Activated CD8-positive, alpha-beta T cell treated with anti-CD3 and anti-CD28 coated beads for 36 hours (primary cell): ENCODE results near the gene GPR35. TPM values are rescaled to one million over a fixed set of nuclear protein-coding genes. Genes with fewer than 3 reads are reported as not detected.
"Not testable (repeated sequence)": the region's sequence is repeated elsewhere in the genome, so short reads cannot be mapped to it uniquely, and the experiment has no call there.

Experiments
- ATAC-seq: fragments of 200-7000 bp; cut with Tn5 transposase; one replicate; pipeline ENCODE4 v1.10.0; 2021; ENCODE audit warnings: mild to moderate bottlenecking, moderate library complexity
- CTCF ChIA-PET: fragments of 350-600 bp; sonication (Branson Sonifier 250); formaldehyde crosslinking; loops from one replicate; lab custom pipeline; 2021; ENCODE audit warnings: antibody characterized with exemption; lab: Charles Lee
- POLR2A ChIA-PET: fragments of 350-600 bp; sonication (Branson Sonifier 250); formaldehyde crosslinking; loops from one replicate; lab custom pipeline; 2021; ENCODE audit warnings: antibody characterized with exemption; lab: Charles Lee
- DNase-seq: peaks from one replicate; pipeline ENCODE4 v3.0.0-alpha.2; 2020
- H3K27ac Mint-ChIP-seq: one replicate; pipeline ENCODE4 v1.8.0; 2021; ENCODE audit warnings: mild to moderate bottlenecking, mixed read lengths
- H3K27me3 Mint-ChIP-seq: one replicate; pipeline ENCODE4 v1.8.0; 2021; ENCODE audit warnings: mixed read lengths
- H3K36me3 Mint-ChIP-seq: one replicate; pipeline ENCODE4 v1.8.0; 2021; ENCODE audit warnings: low read depth, mixed read lengths
- H3K4me1 Mint-ChIP-seq: one replicate; pipeline ENCODE4 v1.8.0; 2021; ENCODE audit warnings: low read depth, mixed read lengths
- H3K4me3 Mint-ChIP-seq: one replicate; pipeline ENCODE4 v1.8.0; 2021; ENCODE audit warnings: mild to moderate bottlenecking, moderate library complexity, mixed read lengths
- H3K9me3 Mint-ChIP-seq: one replicate; pipeline ENCODE4 v1.8.0; 2021; ENCODE audit warnings: mixed read lengths
- intact Hi-C: fragments of 100-400 bp; cut with micrococcal nuclease; formaldehyde crosslinking; loops from one replicate; pipeline ENCODE4 v1.10.0; 2022
- total RNA-seq, 2 experiments: library from RNA; stranded (reverse); gene quantifications; one replicate each; pipeline ENCODE4 v1.2.3, GENCODE V29; 2021
- TF ChIP-seq, protein P1 (sequence below): fragments of 200-600 bp; IDR thresholded peaks from one replicate; pipeline ENCODE4 v1.8.0; 2022; ENCODE audit warnings: antibody characterized with exemption, mild to moderate bottlenecking

The GPR35 gene
- total RNA-seq, 2 experiments from 2014 or later, result 14.4 to 14.6 TPM

GRCh38 chr2:240670402-240670801 lies 45.1 kb downstream of the GPR35 start:
- CTCF ChIA-PET, result interaction anchor here (1.5 kb wide), 1 partner anchor 74 kb away, joined by 3 read pairs; no protein-coding TSS in a partner anchor
- Mint-ChIP-seq H3K27me3 (peaks cover 23% of the 10 kb centered on the region), H3K27ac (no peak overlapping the region)

GRCh38 chr2:240670950-240671349 lies 45.7 kb downstream of the GPR35 start:
- ChIA-PET POLR2A (no interaction called here), CTCF (interaction anchor here (1.5 kb wide), 1 partner anchor 75 kb away, joined by 3 read pairs; no protein-coding TSS in a partner anchor)
- DNase-seq (no peak), ATAC-seq (no peak)
- Mint-ChIP-seq H3K4me3 (no peak overlapping the region), H3K4me1 (no peaks in the 10 kb centered on the region), H3K9me3 (no peaks in the 10 kb centered on the region), H3K36me3 (no peaks in the 10 kb centered on the region), H3K27me3 (peaks cover 21% of the 10 kb centered on the region), H3K27ac (no peak overlapping the region)
- intact Hi-C loops, result no loop called here
- TF ChIP-seq, protein P1, sequence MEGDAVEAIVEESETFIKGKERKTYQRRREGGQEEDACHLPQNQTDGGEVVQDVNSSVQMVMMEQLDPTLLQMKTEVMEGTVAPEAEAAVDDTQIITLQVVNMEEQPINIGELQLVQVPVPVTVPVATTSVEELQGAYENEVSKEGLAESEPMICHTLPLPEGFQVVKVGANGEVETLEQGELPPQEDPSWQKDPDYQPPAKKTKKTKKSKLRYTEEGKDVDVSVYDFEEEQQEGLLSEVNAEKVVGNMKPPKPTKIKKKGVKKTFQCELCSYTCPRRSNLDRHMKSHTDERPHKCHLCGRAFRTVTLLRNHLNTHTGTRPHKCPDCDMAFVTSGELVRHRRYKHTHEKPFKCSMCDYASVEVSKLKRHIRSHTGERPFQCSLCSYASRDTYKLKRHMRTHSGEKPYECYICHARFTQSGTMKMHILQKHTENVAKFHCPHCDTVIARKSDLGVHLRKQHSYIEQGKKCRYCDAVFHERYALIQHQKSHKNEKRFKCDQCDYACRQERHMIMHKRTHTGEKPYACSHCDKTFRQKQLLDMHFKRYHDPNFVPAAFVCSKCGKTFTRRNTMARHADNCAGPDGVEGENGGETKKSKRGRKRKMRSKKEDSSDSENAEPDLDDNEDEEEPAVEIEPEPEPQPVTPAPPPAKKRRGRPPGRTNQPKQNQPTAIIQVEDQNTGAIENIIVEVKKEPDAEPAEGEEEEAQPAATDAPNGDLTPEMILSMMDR, result no peak

More at GRCh38 chr2:240670402-240670801, 45.1 kb downstream of the GPR35 start:
- Mint-ChIP-seq H3K4me1 (no peaks in the 10 kb centered on the region), H3K36me3 (no peaks in the 10 kb centered on the region), H3K9me3 (no peaks in the 10 kb centered on the region), H3K4me3 (no peak overlapping the region)
- ATAC-seq (no peak), DNase-seq (no peak)
- TF ChIP-seq, protein P1, result no peak
- POLR2A ChIA-PET, result no interaction called here
- intact Hi-C loops, result no loop called here

- peaks cover 17% of the 10 kb centered on the region for H3K27me3 Mint-ChIP-seq
- no peaks in the 10 kb centered on the region for H3K9me3 Mint-ChIP-seq
- ChIA-PET CTCF (no interaction called here), POLR2A (no interaction called here)
- no peak overlapping the region for H3K4me3 Mint-ChIP-seq
- ATAC-seq (no peak), DNase-seq (no peak)
- no peak overlapping the region for H3K27ac Mint-ChIP-seq
- no peaks in the 10 kb centered on the region for H3K36me3 Mint-ChIP-seq
- TF ChIP-seq, protein P1, result no peak
- no peaks in the 10 kb centered on the region for H3K4me1 Mint-ChIP-seq
- intact Hi-C loops, result no loop called here
Observed at GRCh38 chr2:240672076-240672700, 46.9 kb downstream of the GPR35 start.

- intact Hi-C loops, result no loop called here
- peaks cover 17% of the 10 kb centered on the region for H3K27me3 Mint-ChIP-seq
- no peaks in the 10 kb centered on the region for H3K36me3 Mint-ChIP-seq
- CTCF ChIA-PET, result no interaction called here
- DNase-seq, result no peak
- H3K4me1 Mint-ChIP-seq, result no peaks in the 10 kb centered on the region
- POLR2A ChIA-PET, result no interaction called here
- H3K4me3 Mint-ChIP-seq, result no peak overlapping the region
- no peak overlapping the region for H3K27ac Mint-ChIP-seq
- no peak for ATAC-seq
- H3K9me3 Mint-ChIP-seq, result no peaks in the 10 kb centered on the region
- TF ChIP-seq, protein P1, result no peak
Observed at GRCh38 chr2:240672701-240673190, 47.5 kb downstream of the GPR35 start.

DNA sequence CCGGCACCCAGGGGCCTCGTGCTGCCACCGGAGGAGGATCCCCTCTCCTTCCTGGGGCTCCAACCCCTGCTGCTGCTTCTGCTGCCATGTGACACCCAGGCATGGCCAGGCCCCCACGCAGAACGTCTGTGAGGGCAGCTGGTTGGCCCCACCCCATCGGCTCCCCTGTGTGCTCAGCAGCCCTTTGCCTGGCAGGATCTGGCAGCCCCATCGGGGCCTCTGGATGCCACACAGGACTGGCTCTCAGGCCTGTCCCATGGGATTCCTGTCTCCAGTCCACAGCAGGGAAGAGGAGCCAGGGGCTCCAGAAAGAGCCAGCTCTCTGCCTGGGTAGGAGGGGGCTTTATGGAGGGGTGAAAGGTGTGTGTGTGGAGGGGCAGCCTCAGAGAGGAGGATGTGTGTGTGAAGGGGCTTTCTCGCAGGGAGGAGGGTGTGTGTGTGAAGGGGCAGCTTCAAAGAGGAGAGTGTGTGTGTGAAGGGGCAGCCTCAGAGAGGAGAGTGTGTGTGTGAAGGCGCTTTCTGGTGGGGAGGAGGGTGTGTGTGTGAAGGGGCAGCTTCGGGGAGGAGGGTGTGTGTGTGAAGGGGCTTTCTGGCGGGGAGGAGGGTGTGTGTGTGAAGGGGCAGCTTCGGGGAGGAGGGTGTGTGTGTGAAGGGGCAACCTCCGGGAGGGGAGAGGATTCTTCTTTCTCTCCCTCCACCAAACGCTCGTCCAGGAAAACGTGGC lies 49.3 kb downstream of the GPR35 start:
- CTCF ChIA-PET, DNase-seq, H3K4me3 Mint-ChIP-seq, ATAC-seq, H3K4me1 Mint-ChIP-seq, H3K27ac Mint-ChIP-seq, intact Hi-C loops, POLR2A ChIA-PET, H3K9me3 Mint-ChIP-seq, H3K36me3 Mint-ChIP-seq: not testable (repeated sequence)
- H3K27me3 Mint-ChIP-seq, result peaks cover 15% of the 10 kb centered on the region

GRCh38 chr2:240675345-240675744 lies 50.1 kb downstream of the GPR35 start:
- H3K36me3 Mint-ChIP-seq, H3K4me1 Mint-ChIP-seq, DNase-seq, CTCF ChIA-PET, H3K9me3 Mint-ChIP-seq, POLR2A ChIA-PET, ATAC-seq, intact Hi-C loops, H3K4me3 Mint-ChIP-seq, H3K27ac Mint-ChIP-seq: not testable (repeated sequence)
- peaks cover 15% of the 10 kb centered on the region for H3K27me3 Mint-ChIP-seq

GRCh38 chr2:240678043-240678442 lies 52.8 kb downstream of the GPR35 start:
- H3K9me3 Mint-ChIP-seq, H3K27me3 Mint-ChIP-seq, POLR2A ChIA-PET, DNase-seq, CTCF ChIA-PET, H3K36me3 Mint-ChIP-seq, intact Hi-C loops, ATAC-seq, H3K4me1 Mint-ChIP-seq, H3K27ac Mint-ChIP-seq, H3K4me3 Mint-ChIP-seq: not testable (repeated sequence)

DNA sequence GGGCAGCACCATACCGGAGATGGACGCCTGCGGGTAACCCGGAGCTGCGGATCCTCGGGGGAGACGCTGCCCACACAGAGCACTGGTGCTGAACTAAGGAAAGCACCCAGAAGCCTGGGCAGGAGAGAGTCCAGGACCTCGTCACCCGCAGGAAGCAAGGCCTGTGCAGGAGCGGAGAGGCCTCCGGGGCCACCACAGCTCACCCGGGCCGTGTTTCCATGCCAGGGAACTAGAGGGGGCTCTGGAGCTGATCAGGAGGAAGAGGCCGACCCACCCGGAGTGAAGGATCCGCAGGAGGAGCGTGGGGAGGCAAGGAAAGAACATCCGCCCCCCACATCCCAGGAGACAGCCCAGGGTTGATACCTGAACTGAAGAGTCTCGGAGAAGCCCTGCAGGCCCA lies 53.6 kb downstream of the GPR35 start:
- intact Hi-C loops, CTCF ChIA-PET, ATAC-seq, H3K27ac Mint-ChIP-seq, H3K4me1 Mint-ChIP-seq, POLR2A ChIA-PET, H3K4me3 Mint-ChIP-seq, H3K36me3 Mint-ChIP-seq, H3K9me3 Mint-ChIP-seq, DNase-seq, H3K27me3 Mint-ChIP-seq: not testable (repeated sequence)
